ENCODE data around the gene ADCY3. TPM values are rescaled to one million over a fixed set of nuclear protein-coding genes. Genes with fewer than 3 reads are reported as not detected.
"Not testable (repeated sequence)": the region's sequence is repeated elsewhere in the genome, so short reads cannot be mapped to it uniquely, and the experiment has no call there.

Gene ADCY3
- total RNA-seq, 4 donors from 2014 or later = 14.8 to 48.3 (median 34.3) TPM

- no peak for TF ChIP-seq CTCF (IDR thresholded peaks at IDR 0.05)
- no peak for TF ChIP-seq POLR2A (IDR thresholded peaks at IDR 0.05)
- Histone ChIP-seq H3K27ac (no peak overlapping the region), H3K27me3 (no peaks in the 10 kb centered on the region), H3K4me1 (no peaks in the 10 kb centered on the region), H3K9me3 (no peaks in the 10 kb centered on the region), H3K4me3 (no peak overlapping the region), H3K36me3 (peaks cover 0 to 51% (median 0%) of the 10 kb centered on the region in 3 donors)
- intact Hi-C loops (cut with DNase I) = no loop called here
- 85 to 96% methylated on average over 4 of the region's 4 CpGs for WGBS, 2 donors
- DNase-seq = no peak
Measured at GRCh38 chr2:24814516-24814915, 105.5 kb downstream of the ADCY3 start.

- WGBS, 2 donors = 95 to 98% methylated on average over 4 of the region's 4 CpGs
- no peaks in the 10 kb centered on the region for H3K27me3 ChIP-seq
- no peak for DNase-seq
- intact Hi-C loops (cut with DNase I) = no loop called here
- no peaks in the 10 kb centered on the region for H3K9me3 ChIP-seq
- TF ChIP-seq POLR2A (IDR thresholded peaks at IDR 0.05) = no peak
- no peak for TF ChIP-seq CTCF (IDR thresholded peaks at IDR 0.05)
- H3K36me3 ChIP-seq = peaks cover 0 to 43% (median 0%) of the 10 kb centered on the region in 3 donors
- H3K4me1 ChIP-seq = no peaks in the 10 kb centered on the region
- H3K27ac ChIP-seq = no peak overlapping the region
- no peak overlapping the region for H3K4me3 ChIP-seq
Measured at GRCh38 chr2:24813691-24814137, 106.3 kb downstream of the ADCY3 start.

GRCh38 chr2:24809316-24810007 is 110.6 kb downstream of the ADCY3 start:
- intact Hi-C loops (cut with DNase I) = no loop called here
- Histone ChIP-seq H3K4me1 (peaks cover 0 to 4% (median 0%) of the 10 kb centered on the region in 3 donors), H3K4me3 (no peak overlapping the region), H3K27ac (no peak overlapping the region), H3K36me3 (peaks cover 0 to 10% (median 0%) of the 10 kb centered on the region in 3 donors), H3K27me3 (no peaks in the 10 kb centered on the region), H3K9me3 (no peaks in the 10 kb centered on the region)
- TF ChIP-seq CTCF (IDR thresholded peaks at IDR 0.05) = no peak
- WGBS, 2 donors = 73 to 79% methylated on average over 4 of the region's 4 CpGs
- no peak for DNase-seq

GRCh38 chr2:24806661-24807036 is 113.4 kb downstream of the ADCY3 start:
- DNase-seq = no peak

GRCh38 chr2:24805811-24806660 is 114.0 kb downstream of the ADCY3 start:
- whole genome bisulfite sequencing, 2 donors = 89 to 95% methylated on average over 17 to 25 of the region's 25 CpGs
- intact Hi-C loops (cut with DNase I); H3K27me3 ChIP-seq; DNase-seq; H3K9me3 ChIP-seq; H3K4me1 ChIP-seq; H3K4me3 ChIP-seq; H3K27ac ChIP-seq: not testable (repeated sequence)
- peaks cover 0 to 10% (median 0%) of the 10 kb centered on the region in 3 donors for H3K36me3 ChIP-seq

More at GRCh38 chr2:24806661-24807036, 113.4 kb downstream of the ADCY3 start:
- Histone ChIP-seq H3K9me3 (no peaks in the 10 kb centered on the region), H3K4me1 (peaks cover 0 to 4% (median 0%) of the 10 kb centered on the region in 3 donors), H3K36me3 (peaks cover 0 to 10% (median 0%) of the 10 kb centered on the region in 3 donors), H3K4me3 (no peak overlapping the region), H3K27ac (no peak overlapping the region), H3K27me3 (no peaks in the 10 kb centered on the region)
- intact Hi-C loops (cut with DNase I) = no loop called here
- TF ChIP-seq POLR2A (IDR thresholded peaks at IDR 0.05) (no peak), CTCF (IDR thresholded peaks at IDR 0.05) (no peak)

- H3K4me1 ChIP-seq; H3K27me3 ChIP-seq; intact Hi-C loops (cut with DNase I); H3K4me3 ChIP-seq; H3K9me3 ChIP-seq; H3K27ac ChIP-seq; DNase-seq: not testable (repeated sequence)
- peaks cover 0 to 18% (median 0%) of the 10 kb centered on the region in 3 donors for H3K36me3 ChIP-seq
- WGBS, 2 donors = 90 to 99% methylated on average over 4 to 5 of the region's 5 CpGs
Measured at GRCh38 chr2:24800487-24800886, 119.5 kb downstream of the ADCY3 start.

Data from esophagus squamous epithelium (tissue), 5 donors.